ENCODE data around the gene PCDH15. TPM values are rescaled to one million over a fixed set of nuclear protein-coding genes. Genes with fewer than 3 reads are reported as not detected.

The PCDH15 gene
- total RNA-seq, 4 donors from 2014 or later: not detected

DNA sequence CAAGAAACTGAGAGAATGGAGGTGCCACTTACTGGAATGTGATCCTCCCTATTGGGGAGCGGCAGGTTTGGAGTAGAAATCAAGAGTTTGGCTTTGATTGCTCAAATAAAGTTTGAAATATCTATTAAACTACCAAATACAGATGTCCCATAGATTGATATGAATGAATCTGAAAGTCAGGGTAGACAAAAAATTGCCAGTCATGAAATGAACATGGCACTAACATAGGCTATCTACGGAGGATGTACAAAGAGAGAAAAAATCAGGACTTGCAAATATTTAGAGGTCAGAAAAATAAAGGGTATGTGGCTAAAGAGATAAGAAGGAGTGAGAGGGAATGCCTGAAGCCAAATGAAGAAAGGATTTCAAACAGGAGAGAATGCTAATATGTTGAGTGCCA lies 119.9 kb downstream of the PCDH15 start:
- 88 to 93% methylated on average over 2 of the region's 2 CpGs for WGBS, 2 donors
- no peak for DNase-seq (ENCODE audit: low spot score in 2 of 2)
- Histone ChIP-seq H3K4me3 (no peak overlapping the region), H3K27ac (no peak overlapping the region), H3K4me1 (no peaks in the 10 kb centered on the region), H3K27me3 (no peaks in the 10 kb centered on the region), H3K36me3 (no peaks in the 10 kb centered on the region), H3K9me3 (no peaks in the 10 kb centered on the region)
- TF ChIP-seq EP300 (IDR thresholded peaks at IDR 0.05) (no peak), POLR2A (IDR thresholded peaks at IDR 0.05) (no peak)
- TF ChIP-seq, protein P1, sequence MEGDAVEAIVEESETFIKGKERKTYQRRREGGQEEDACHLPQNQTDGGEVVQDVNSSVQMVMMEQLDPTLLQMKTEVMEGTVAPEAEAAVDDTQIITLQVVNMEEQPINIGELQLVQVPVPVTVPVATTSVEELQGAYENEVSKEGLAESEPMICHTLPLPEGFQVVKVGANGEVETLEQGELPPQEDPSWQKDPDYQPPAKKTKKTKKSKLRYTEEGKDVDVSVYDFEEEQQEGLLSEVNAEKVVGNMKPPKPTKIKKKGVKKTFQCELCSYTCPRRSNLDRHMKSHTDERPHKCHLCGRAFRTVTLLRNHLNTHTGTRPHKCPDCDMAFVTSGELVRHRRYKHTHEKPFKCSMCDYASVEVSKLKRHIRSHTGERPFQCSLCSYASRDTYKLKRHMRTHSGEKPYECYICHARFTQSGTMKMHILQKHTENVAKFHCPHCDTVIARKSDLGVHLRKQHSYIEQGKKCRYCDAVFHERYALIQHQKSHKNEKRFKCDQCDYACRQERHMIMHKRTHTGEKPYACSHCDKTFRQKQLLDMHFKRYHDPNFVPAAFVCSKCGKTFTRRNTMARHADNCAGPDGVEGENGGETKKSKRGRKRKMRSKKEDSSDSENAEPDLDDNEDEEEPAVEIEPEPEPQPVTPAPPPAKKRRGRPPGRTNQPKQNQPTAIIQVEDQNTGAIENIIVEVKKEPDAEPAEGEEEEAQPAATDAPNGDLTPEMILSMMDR (IDR thresholded peaks at IDR 0.05): no peak

DNA sequence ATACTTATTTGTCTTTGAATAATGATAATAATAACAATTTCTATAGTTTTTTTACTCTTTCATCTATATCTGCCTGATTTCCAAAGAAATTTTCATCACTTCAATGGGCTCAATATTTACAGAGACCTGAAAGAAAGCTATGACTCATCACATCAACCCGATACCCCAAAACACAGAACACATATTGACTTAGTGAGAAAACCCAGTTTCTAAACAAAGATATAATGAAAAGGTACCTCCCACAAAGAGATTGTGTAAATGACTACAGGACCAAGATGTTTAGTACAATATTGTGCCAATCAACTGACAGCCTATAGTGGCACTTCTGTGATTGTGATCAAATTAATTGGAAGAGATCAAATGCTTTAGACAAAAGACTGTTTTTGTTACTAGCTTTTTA lies 133.9 kb downstream of the PCDH15 start:
- H3K27ac ChIP-seq: no peak overlapping the region
- no peak overlapping the region for H3K4me3 ChIP-seq
- no peaks in the 10 kb centered on the region for H3K27me3 ChIP-seq
- no peaks in the 10 kb centered on the region for H3K36me3 ChIP-seq
- TF ChIP-seq, protein P1 (IDR thresholded peaks at IDR 0.05): no peak
- TF ChIP-seq POLR2A (IDR thresholded peaks at IDR 0.05) (no peak), EP300 (IDR thresholded peaks at IDR 0.05) (no peak)
- 64 to 86% methylated on average over 1 of the region's 1 CpG for WGBS, 2 donors
- H3K9me3 ChIP-seq: no peaks in the 10 kb centered on the region
- no peaks in the 10 kb centered on the region for H3K4me1 ChIP-seq
- no peak for DNase-seq (ENCODE audit: low spot score in 2 of 2)

DNA sequence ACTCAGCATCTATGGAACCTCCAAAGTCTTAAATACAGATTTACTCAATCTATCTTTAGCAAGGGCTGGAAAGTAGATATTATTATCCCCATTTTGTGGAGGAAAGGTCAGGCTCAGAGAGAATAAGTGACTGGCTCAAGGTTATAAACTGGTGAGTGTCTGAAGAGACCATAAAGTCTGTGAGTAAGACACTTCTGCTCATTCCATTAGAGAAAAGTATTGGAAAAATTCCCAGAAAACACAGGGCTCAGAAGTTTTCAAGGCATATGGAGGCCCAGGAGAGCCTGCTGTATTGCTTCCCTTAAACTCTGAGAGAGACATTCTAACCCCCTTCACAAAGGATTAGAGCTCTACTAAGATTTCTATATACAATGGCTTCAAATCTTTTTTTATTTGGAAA lies 134.8 kb downstream of the PCDH15 start:
- no peak overlapping the region for H3K4me3 ChIP-seq
- no peak for DNase-seq (ENCODE audit: low spot score in 2 of 2)

DNA sequence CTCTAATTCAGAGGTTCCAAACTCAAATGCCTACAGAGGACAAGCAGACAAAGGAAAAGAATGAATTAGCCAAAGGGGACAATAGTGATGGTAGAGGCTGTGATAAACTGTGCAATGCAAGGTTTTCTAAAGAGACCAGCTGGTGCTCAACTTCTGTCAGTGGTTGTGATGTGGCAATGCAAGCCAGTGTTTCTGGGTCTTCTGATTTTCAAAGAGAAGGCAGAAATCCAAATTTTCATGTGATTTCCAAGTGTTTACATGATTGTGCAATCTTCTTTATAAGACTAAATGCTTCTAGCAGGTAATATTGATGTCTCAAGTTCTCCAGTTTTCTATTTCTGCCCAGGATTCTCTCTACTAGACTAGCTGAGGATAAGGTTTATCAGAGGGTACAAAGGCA lies 135.9 kb downstream of the PCDH15 start:
- DNase-seq (ENCODE audit: low spot score in 2 of 2): no peak
- no peak overlapping the region for H3K27ac ChIP-seq
- no peaks in the 10 kb centered on the region for H3K9me3 ChIP-seq
- H3K27me3 ChIP-seq: no peaks in the 10 kb centered on the region
- no peaks in the 10 kb centered on the region for H3K4me1 ChIP-seq
- no peak overlapping the region for H3K4me3 ChIP-seq
- H3K36me3 ChIP-seq: no peaks in the 10 kb centered on the region
- TF ChIP-seq, protein P1 (IDR thresholded peaks at IDR 0.05): no peak
- no peak for TF ChIP-seq EP300 (IDR thresholded peaks at IDR 0.05)
- no peak for TF ChIP-seq POLR2A (IDR thresholded peaks at IDR 0.05)

More for the DNA sequence above, 134.8 kb downstream of the PCDH15 start:
- H3K9me3 ChIP-seq: no peaks in the 10 kb centered on the region
- H3K4me1 ChIP-seq: no peaks in the 10 kb centered on the region
- H3K27me3 ChIP-seq: no peaks in the 10 kb centered on the region
- no peaks in the 10 kb centered on the region for H3K36me3 ChIP-seq
- TF ChIP-seq POLR2A (IDR thresholded peaks at IDR 0.05): no peak
- TF ChIP-seq EP300 (IDR thresholded peaks at IDR 0.05): no peak
- TF ChIP-seq, protein P1 (IDR thresholded peaks at IDR 0.05): no peak
- H3K27ac ChIP-seq: no peak overlapping the region

DNA sequence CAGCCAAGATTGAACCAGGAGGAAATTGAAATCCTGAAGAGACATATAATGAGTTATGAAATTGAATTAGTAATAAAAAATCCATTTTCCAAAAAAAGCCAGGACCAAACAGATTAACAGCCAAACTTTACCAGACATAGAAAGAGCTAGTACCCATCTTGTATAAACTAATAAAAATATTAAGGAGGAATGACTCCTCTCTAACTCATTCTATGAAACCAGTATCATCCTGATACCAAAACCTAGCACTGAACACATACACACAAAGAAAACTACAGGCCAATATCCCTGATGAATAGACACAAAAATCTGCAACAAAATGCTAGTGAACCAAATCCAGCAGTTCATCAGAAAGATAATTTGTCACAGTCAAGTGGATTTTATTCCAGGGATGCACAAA lies 140.6 kb downstream of the PCDH15 start:
- TF ChIP-seq EP300 (IDR thresholded peaks at IDR 0.05) (no peak), POLR2A (IDR thresholded peaks at IDR 0.05) (no peak)
- TF ChIP-seq, protein P1 (IDR thresholded peaks at IDR 0.05): no peak
- Histone ChIP-seq H3K27me3 (no peaks in the 10 kb centered on the region), H3K27ac (no peak overlapping the region), H3K36me3 (no peaks in the 10 kb centered on the region), H3K4me3 (no peak overlapping the region), H3K9me3 (peaks cover 0 to 5% (median 0%) of the 10 kb centered on the region in 4 donors), H3K4me1 (no peaks in the 10 kb centered on the region)
- no peak for DNase-seq (ENCODE audit: low spot score in 2 of 2)
